HG03108 (cell line): ENCODE results near the gene JPT1.
"Not testable (repeated sequence)": the region's sequence is repeated elsewhere in the genome, so short reads cannot be mapped to it uniquely, and the experiment has no call there.

Experiments
- ATAC-seq: cut with Tn5 transposase; IDR thresholded peaks from one replicate; pipeline ENCODE4 v1.9.1; 2021; ENCODE audit warnings: moderate library complexity; ENCODE audit not compliant: unreplicated experiment

The JPT1 gene

DNA sequence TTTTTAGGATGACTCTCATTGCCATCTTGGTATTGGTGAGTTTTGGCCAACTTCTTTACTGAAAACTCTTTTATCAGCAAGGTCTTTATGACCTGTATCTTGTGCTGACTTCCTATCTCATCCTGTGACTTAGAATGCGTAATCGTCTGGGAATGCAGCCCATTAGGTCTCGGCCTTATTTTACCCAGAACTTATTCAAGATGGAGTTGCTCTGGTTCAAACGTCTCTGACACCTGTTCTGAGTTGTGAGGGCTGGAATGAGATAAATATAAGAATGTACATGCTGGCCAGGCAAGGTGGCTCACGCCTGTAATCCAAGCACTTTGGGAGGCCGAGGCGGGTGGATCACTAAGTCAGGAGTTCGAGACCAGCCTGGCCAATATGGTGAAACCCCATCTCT lies 4.2 kb upstream of the JPT1 start:
- ATAC-seq: not testable (repeated sequence)

DNA sequence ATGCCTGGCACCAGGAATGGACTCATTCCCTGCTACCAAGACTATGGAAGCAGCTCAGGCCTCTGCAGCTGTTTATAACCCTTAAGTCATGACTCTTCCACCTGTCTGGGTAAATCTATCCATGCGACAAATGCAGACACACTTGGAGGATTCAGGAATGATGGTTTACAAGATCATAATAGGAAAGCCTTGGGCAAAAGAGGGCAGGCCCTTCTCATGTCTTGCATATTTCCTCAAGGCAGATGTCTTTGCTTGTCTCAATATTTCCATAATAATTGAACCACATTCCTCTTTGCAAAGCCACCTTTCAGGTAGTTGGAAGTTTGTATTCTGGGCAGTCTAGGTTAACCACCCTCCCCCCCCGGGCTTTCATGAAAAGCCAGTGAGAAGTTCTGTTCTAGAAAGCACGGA lies 884 bp upstream of the JPT1 start:
- no peak for ATAC-seq

DNA sequence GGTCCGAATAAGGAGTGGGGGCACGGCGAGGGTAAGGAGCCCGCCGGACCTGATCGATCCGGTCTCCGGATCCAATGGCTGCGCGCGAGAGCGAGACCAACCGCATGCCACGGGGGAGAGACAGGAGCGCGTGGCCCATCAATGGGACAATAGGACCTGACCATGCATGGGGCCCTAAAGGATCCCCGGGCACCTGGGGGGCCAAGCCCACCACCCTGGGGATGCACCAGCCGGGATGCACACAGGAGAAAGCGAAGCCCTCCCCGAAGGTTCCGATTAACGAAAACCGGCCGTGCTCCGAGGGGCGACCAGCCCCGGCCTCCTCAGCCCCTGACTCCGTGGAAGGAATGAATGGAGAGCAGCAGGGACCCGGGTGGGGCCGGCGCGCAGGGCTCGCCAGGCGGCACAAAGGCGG lies 525 bp downstream of the JPT1 start:
- ATAC-seq: peak; percentile 28

- ATAC-seq: no peak
Observed at GRCh38 chr17:75152922-75153779, 1.2 kb downstream of the JPT1 start.

- ATAC-seq: no peak
Observed at GRCh38 chr17:75152523-75152921, 1.8 kb downstream of the JPT1 start.

GRCh38 chr17:75151930-75152329 lies 2.4 kb downstream of the JPT1 start:
- ATAC-seq: no peak

- ATAC-seq: no peak
Observed at GRCh38 chr17:75147878-75148546, 6.3 kb downstream of the JPT1 start.

DNA sequence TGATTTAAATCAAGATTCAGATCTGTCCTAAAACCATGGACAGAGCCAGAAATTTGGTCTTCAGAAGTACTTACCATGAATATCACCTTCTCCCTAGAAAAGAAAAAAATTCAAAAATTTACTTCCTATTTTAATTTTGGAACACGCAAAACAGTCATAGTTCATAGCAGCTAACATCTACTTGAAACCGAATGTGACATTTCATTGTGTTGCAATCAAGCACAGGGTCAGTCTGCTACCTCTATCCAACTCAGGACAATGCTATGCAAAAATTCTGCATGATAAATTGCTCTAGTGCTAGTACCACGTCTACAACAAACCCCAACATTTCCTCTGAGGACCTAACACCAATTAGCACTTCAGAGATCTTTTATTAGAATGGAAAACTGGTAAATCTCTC lies 7.7 kb downstream of the JPT1 start:
- ATAC-seq: no peak

- no peak for ATAC-seq
Observed at GRCh38 chr17:75144816-75145512, 9.3 kb downstream of the JPT1 start.

- ATAC-seq: no peak
Observed at GRCh38 chr17:75142236-75142971, 11.9 kb downstream of the JPT1 start.

DNA sequence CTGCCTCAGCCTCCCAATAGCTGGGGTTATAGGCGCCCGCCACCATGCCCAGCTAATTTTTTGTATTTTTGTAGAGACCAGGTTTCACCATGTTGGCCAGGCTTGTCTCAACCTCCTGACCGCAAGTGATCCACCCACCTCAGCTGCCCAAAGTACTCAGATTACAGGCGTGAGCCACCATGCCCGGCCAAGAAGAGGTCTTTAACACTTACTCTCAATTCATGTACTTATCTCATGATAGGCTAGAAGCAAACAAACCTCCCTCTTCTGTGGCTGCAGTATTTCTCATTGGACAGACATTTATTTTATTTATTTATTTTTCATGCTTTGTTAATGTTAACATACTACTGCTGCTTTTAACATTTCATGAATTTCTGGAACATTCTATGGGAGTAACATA lies 15.8 kb downstream of the JPT1 start:
- no peak for ATAC-seq

DNA sequence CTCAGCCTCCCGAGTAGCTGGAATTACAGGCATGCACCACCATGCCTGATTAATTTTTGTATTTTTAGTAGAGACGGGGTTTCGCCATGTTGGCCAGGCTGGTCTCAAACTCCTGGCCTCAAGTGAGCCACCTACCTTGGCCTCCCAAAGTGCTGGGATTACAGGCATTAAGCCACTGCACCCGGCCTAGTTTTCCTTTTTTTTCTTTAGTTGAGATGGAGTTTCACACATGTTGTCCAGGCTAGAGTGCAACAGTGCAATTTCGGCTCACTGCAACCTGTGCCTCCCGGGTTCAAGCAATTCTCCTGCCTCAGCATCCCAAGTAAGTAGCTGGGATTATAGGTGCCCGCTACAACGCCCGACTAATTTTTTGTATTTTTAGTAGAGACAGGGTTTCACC lies 16.6 kb downstream of the JPT1 start:
- ATAC-seq: not testable (repeated sequence)

DNA sequence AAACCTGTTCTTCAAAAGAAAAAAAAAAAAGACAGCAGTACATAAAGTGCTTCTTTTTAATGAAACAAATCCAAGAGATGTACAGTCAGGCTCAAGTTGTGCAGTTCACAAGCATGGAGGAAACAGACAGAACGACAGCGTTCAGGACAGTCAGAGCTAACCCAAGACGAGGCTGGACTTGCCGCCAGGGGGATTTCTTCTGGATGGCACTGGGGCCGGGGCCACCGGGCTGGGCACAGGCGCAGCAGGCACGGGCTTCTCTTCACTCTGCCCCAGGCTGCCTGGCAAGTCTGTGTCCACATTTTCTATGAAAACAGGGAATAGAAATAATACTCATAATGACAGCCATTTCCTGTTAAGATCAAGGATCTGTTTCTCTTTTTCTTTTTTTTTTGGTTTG lies 18.4 kb downstream of the JPT1 start:
- no peak for ATAC-seq

DNA sequence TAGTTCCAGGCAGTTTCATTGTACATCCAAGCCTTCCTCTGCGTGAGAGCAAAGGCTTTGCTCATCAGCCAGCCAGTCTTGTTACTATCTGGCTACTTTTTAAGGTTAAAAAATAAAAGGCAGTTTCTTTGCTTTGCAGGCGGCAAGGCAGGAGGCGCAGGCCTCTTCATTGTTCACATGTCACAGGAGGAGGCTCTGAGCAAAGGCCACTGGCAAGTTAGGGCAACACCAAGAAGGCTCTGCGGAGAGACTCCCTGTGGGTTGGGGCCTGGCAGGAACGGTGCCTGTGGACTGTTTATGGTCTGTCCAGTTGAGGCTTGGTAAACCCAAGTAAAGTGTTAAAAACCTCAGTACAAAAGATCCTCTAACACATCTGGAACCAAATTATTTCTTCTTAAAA lies 18.9 kb downstream of the JPT1 start:
- ATAC-seq: no peak

GRCh38 chr17:75133607-75134347 lies 20.5 kb downstream of the JPT1 start:
- ATAC-seq: not testable (repeated sequence)

DNA sequence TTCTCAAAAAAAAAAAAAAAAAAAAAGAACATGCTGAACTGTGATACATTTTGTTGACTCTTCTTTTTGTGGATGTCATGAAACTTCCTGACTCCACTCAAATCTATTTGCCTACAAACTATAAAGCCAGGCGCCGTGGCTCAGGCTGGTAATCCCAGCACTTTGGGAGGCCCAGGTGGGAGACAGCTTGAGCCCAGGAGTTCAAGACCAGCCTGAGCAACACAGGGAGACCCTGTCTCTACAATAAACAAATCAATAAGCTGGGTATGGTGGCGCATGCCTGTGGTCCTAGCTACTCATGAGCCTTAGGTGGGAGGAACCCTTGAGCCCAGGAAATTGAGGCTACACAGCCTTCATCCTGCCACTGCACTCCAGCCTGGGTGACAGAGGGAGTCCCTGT lies 21.3 kb downstream of the JPT1 start:
- no peak for ATAC-seq

DNA sequence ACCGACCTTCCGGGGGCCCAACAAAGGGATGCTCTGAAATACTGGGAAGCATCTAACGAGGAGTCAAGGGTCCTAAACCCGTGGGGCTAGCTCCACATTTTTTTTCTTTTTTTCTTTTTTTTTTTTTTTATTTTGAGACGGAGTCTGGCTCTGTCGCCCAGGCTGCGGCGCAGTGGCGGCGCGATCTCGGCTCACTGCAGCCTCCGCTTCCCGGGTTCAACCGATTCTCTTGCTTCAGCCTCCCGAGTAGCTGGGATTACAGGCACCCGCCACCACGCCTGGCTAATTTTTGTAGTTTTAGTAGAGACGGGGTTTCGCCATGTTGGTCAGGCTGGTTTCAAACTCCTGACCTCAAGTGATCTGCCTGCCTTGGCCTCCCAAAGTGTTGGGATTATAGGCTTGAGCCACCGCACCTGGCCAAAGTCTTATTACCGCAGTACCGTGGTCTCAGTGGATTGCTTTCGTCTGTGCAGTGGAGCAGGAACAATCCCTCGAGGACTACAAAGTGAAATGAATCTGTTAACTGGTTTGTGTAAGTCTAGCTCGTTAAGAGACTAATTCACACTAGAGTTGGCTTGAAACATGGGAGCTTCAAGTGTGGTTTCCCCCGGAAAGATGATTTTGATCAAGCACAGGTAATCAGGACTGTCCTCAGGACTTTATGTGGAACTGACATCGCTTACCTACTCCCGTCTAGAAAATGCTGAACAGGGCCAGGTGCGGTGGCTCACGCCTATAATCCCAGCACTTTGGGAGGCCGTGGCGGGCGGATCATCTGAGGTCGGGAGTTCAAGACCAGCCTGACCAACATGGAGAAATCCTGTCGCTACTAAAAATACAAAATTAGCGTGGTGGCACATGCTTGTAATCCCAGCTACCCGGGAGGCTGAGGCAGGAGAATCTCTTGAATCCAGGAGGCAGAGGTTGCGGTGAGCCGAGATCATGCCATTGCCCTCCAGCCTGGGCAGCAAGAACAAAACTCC lies 22.0 kb downstream of the JPT1 start:
- not testable (repeated sequence) for ATAC-seq

GRCh38 chr17:75131278-75132017 lies 22.9 kb downstream of the JPT1 start, which contains the start of gene NT5C:
NT5C (minus strand) TSS chr17:75131742; CDS start chr17:75131707, 35 bp downstream.
- ATAC-seq: peak; percentile 82
